ENCODE results near the gene PHACTR3.

Gene PHACTR3

GRCh38 chr20:59733351-59733750 is 129.0 kb downstream of the PHACTR3 start:
- Histone ChIP-seq H3K4me1 (ENCODE audit: control insufficient read depth in 1 of 2, insufficient read depth in 1 of 2, low read depth in 1 of 2, low read length in 1 of 2) (no peaks in the 10 kb centered on the region), H3K4me3 (ENCODE audit: low read depth in 1 of 2, low read length in 1 of 2) (no peak overlapping the region), H3K27me3 (peaks cover 100% of the 10 kb centered on the region), H3K27ac (no peak overlapping the region), H3K36me3 (no peaks in the 10 kb centered on the region), H3K9me3 (no peaks in the 10 kb centered on the region)
- no peak for TF ChIP-seq CTCF (IDR thresholded peaks at IDR 0.05)

GRCh38 chr20:59735486-59735885 is 131.1 kb downstream of the PHACTR3 start:
- TF ChIP-seq CTCF (IDR thresholded peaks at IDR 0.05), result no peak
- no peak overlapping the region for H3K4me3 ChIP-seq (ENCODE audit: low read depth in 1 of 2, low read length in 1 of 2)
- no peaks in the 10 kb centered on the region for H3K36me3 ChIP-seq
- peaks cover 89% of the 10 kb centered on the region for H3K27me3 ChIP-seq
- no peaks in the 10 kb centered on the region for H3K4me1 ChIP-seq (ENCODE audit: control insufficient read depth in 1 of 2, insufficient read depth in 1 of 2, low read depth in 1 of 2, low read length in 1 of 2)
- H3K27ac ChIP-seq, result no peak overlapping the region
- H3K9me3 ChIP-seq, result no peaks in the 10 kb centered on the region

DNA sequence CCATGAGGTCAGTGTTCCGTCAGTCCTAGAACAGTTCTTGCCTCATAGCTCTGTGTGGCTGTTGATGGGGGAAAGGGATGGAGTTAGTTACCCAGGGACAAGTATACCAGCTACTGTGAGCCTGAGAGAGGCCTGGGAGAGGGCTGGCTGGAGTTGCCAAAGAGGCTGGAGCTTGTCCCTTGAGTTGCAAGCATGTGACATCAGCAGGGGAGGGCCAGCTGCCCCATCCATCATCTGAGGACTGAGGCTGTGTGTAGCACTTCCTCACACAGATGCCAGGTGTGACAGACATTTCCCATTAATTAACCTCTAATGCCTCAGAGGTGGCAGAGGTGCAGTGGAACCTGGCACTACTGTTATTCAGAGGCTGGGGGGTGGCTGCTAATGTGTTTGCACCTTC is 131.6 kb downstream of the PHACTR3 start:
- H3K27me3 ChIP-seq, result peaks cover 84% of the 10 kb centered on the region
- no peak for TF ChIP-seq CTCF (IDR thresholded peaks at IDR 0.05)
- no peaks in the 10 kb centered on the region for H3K9me3 ChIP-seq
- no peaks in the 10 kb centered on the region for H3K36me3 ChIP-seq
- no peak overlapping the region for H3K4me3 ChIP-seq (ENCODE audit: low read depth in 1 of 2, low read length in 1 of 2)
- no peak overlapping the region for H3K27ac ChIP-seq
- H3K4me1 ChIP-seq (ENCODE audit: control insufficient read depth in 1 of 2, insufficient read depth in 1 of 2, low read depth in 1 of 2, low read length in 1 of 2), result no peaks in the 10 kb centered on the region

GRCh38 chr20:59736366-59736765 is 132.0 kb downstream of the PHACTR3 start:
- TF ChIP-seq CTCF (IDR thresholded peaks at IDR 0.05), result no peak

DNA sequence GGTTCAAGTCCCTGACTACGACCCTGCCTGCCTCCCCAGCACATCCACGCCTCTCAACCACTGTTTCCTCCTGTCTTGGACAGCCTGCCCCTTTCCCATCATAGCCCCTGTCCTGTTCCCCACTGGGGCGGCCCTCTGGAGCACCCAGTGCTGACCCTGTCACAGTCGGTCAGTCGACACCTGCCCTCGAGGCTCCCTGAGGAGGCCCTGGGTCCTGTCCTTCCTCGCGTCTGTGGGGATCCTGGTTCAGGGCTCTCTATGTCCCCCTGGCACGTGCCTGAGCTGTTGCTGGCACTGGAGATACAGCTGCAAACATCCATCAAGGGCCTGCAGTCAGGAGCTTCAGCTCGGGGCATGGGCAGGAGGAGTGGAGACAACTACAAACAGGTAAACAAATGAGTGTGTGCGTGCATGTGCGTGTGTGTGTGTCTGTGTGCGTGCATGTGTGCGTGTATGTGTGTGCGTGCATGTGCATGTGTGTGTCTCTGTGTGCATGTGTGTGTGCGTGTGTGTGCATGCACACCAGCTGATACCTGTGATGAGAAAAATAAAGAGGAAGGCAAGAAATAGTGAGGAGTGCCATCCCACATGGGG is 132.8 kb downstream of the PHACTR3 start:
- no peak for TF ChIP-seq CTCF (IDR thresholded peaks at IDR 0.05)
- Histone ChIP-seq H3K9me3 (no peaks in the 10 kb centered on the region), H3K27me3 (peaks cover 73% of the 10 kb centered on the region), H3K4me3 (ENCODE audit: low read depth in 1 of 2, low read length in 1 of 2) (no peak overlapping the region), H3K4me1 (ENCODE audit: control insufficient read depth in 1 of 2, insufficient read depth in 1 of 2, low read depth in 1 of 2, low read length in 1 of 2) (no peaks in the 10 kb centered on the region), H3K27ac (no peak overlapping the region), H3K36me3 (no peaks in the 10 kb centered on the region)

More at GRCh38 chr20:59736366-59736765, 132.0 kb downstream of the PHACTR3 start:
- Histone ChIP-seq H3K4me3 (ENCODE audit: low read depth in 1 of 2, low read length in 1 of 2) (no peak overlapping the region), H3K9me3 (no peaks in the 10 kb centered on the region), H3K4me1 (ENCODE audit: control insufficient read depth in 1 of 2, insufficient read depth in 1 of 2, low read depth in 1 of 2, low read length in 1 of 2) (no peaks in the 10 kb centered on the region), H3K36me3 (no peaks in the 10 kb centered on the region), H3K27ac (no peak overlapping the region), H3K27me3 (peaks cover 80% of the 10 kb centered on the region)
